Fibroblast of lung (primary cell): Measurements from ENCODE around the gene RABGAP1L. TPM values are rescaled to one million over a fixed set of nuclear protein-coding genes. Genes with fewer than 3 reads are reported as not detected.
"Not testable (repeated sequence)": the region's sequence is repeated elsewhere in the genome, so short reads cannot be mapped to it uniquely, and the experiment has no call there.

Source experiments
- DNase-seq, 2 donors: peaks; one replicate each; pipeline versions ENCODE4 v3.0.0 to v3.0.0-alpha.2; 2010; ENCODE audit warnings: low read depth in 2 of 2
- H2AFZ ChIP-seq: 2 replicates; pipeline ENCODE4 v1.5.1; 2012; ENCODE audit warnings: low read length, control low read depth, inconsistent platforms
- H3K27ac ChIP-seq: 2 replicates; pipeline ENCODE4 v1.5.1; 2011; ENCODE audit warnings: low read length, control low read depth; ENCODE audit not compliant: insufficient read depth
- H3K27me3 ChIP-seq: 2 replicates; pipeline ENCODE4 v1.5.1; 2011; ENCODE audit warnings: mild to moderate bottlenecking, low read length; ENCODE audit not compliant: control insufficient read depth, insufficient read depth
- H3K36me3 ChIP-seq: 2 replicates; pipeline ENCODE4 v1.5.1; 2011; ENCODE audit warnings: low read length; ENCODE audit not compliant: control insufficient read depth, insufficient read depth
- H3K4me1 ChIP-seq: 2 replicates; pipeline ENCODE4 v1.5.1; 2011; ENCODE audit warnings: low read length; ENCODE audit not compliant: control insufficient read depth, insufficient read depth; ENCODE audit errors: extremely low read depth
- H3K4me2 ChIP-seq: 2 replicates; pipeline ENCODE4 v1.5.1; 2011; ENCODE audit warnings: low read length, control low read depth; ENCODE audit not compliant: insufficient read depth; ENCODE audit errors: extremely low read depth
- H3K4me3 ChIP-seq, 4 experiments: fragments of 200-600 bp in 1 of 4; sonication (generic) in 1 of 4; replicated peaks in 1 of 4; 2 replicates each; pipeline ENCODE4 v1.5.1; 2011 to 2016; ENCODE audit warnings: low read length in 4 of 4, low read depth in 3 of 4, mild to moderate bottlenecking in 3 of 4, control low read depth in 2 of 4, inconsistent platforms in 1 of 4, mixed read lengths in 1 of 4; ENCODE audit not compliant: insufficient read depth in 1 of 4; ENCODE audit errors: control extremely low read depth in 1 of 4
- H3K79me2 ChIP-seq: 2 replicates; pipeline ENCODE4 v1.5.1; 2012; ENCODE audit warnings: mild to moderate bottlenecking, low read length, inconsistent platforms; ENCODE audit not compliant: control insufficient read depth, insufficient read depth
- H3K9ac ChIP-seq: 2 replicates; pipeline ENCODE4 v1.5.1; 2011; ENCODE audit warnings: mild to moderate bottlenecking, low read length, control low read depth; ENCODE audit not compliant: insufficient read depth
- H3K9me3 ChIP-seq: 2 replicates; pipeline ENCODE4 v1.5.1; 2012; ENCODE audit warnings: low read depth, low read length; ENCODE audit not compliant: control insufficient read depth, insufficient read depth
- H4K20me1 ChIP-seq: 2 replicates; pipeline ENCODE4 v1.5.1; 2011; ENCODE audit warnings: low read length; ENCODE audit not compliant: control insufficient read depth, insufficient read depth; ENCODE audit errors: extremely low read depth
- CTCF ChIP-seq, 2 donors: IDR thresholded peaks in 1 of 2; conservative IDR thresholded peaks in 1 of 2; 1 replicate in 1 of 2; 2 replicates in 1 of 2; pipeline ENCODE4 v1.5.1; 2011 to 2012; ENCODE audit warnings: low read length in 2 of 2, control low read depth in 1 of 2, inconsistent platforms in 1 of 2, low read depth in 1 of 2, mild to moderate bottlenecking in 1 of 2
- EZH2 ChIP-seq: IDR thresholded peaks from 2 replicates; pipeline ENCODE4 v1.5.1; 2012; ENCODE audit warnings: low read length, control low read depth, mild to moderate bottlenecking; ENCODE audit errors: missing control alignments
- polyA plus RNA-seq, 2 donors: library from polyadenylated mRNA; depleted of rRNA in 1 of 2; stranded (reverse) in 1 of 2; unstranded in 1 of 2; fragments of >200 nt; gene quantifications; 2 replicates each; pipeline ENCODE4 v1.2.1, GENCODE V29; 2011 to 2012; ENCODE audit warnings: missing spikeins in 1 of 2
- total RNA-seq: library from RNA; depleted of rRNA; stranded (reverse); fragments of >200 nt; gene quantifications from 2 replicates; pipeline ENCODE4 v1.2.1, GENCODE V29; 2014

Gene RABGAP1L
- total and polyA plus RNA-seq, 2 donors (not counting 1 experiment from before 2014, with no cell fraction given), result 33.8 to 36.5 TPM

- no peak for DNase-seq
- H3K9me3 ChIP-seq, result no peaks in the 10 kb centered on the region
- H3K36me3 ChIP-seq, result no peaks in the 10 kb centered on the region
- H3K27ac ChIP-seq, result no peak overlapping the region
- no peaks in the 10 kb centered on the region for H3K79me2 ChIP-seq
- no peak overlapping the region for H3K9ac ChIP-seq
- H2AFZ ChIP-seq, result no peak overlapping the region
- H3K27me3 ChIP-seq, result no peaks in the 10 kb centered on the region
- no peak overlapping the region for H3K4me3 ChIP-seq
- TF ChIP-seq EZH2 (no peak), CTCF (conservative IDR thresholded peaks at IDR 0.05 in 1 of 2, IDR thresholded peaks at IDR 0.05 in 1 of 2; ENCODE audit: low read depth in 1 of 2, low read length in 2 of 2) (no peak)
- H3K4me2 ChIP-seq, result no peak overlapping the region
- H3K4me1 ChIP-seq, result no peaks in the 10 kb centered on the region
- H4K20me1 ChIP-seq, result no peaks in the 10 kb centered on the region
Observed at GRCh38 chr1:174333437-174333836, 174.1 kb downstream of the RABGAP1L start.

GRCh38 chr1:174337000-174337681 is 177.8 kb downstream of the RABGAP1L start:
- no peaks in the 10 kb centered on the region for H3K36me3 ChIP-seq
- H3K4me2 ChIP-seq, result no peak overlapping the region
- no peaks in the 10 kb centered on the region for H4K20me1 ChIP-seq
- no peaks in the 10 kb centered on the region for H3K4me1 ChIP-seq
- no peak overlapping the region for H3K4me3 ChIP-seq
- no peak overlapping the region for H3K9ac ChIP-seq
- no peaks in the 10 kb centered on the region for H3K79me2 ChIP-seq
- H3K9me3 ChIP-seq, result no peaks in the 10 kb centered on the region
- H2AFZ ChIP-seq, result no peak overlapping the region
- no peak for TF ChIP-seq CTCF (conservative IDR thresholded peaks at IDR 0.05 in 1 of 2, IDR thresholded peaks at IDR 0.05 in 1 of 2; ENCODE audit: low read depth in 1 of 2, low read length in 2 of 2)
- H3K27me3 ChIP-seq, result no peaks in the 10 kb centered on the region
- H3K27ac ChIP-seq, result no peak overlapping the region
- DNase-seq, result no peak

GRCh38 chr1:174340404-174340803 is 181.1 kb downstream of the RABGAP1L start:
- not testable (repeated sequence) for H3K4me2 ChIP-seq, H3K36me3 ChIP-seq, H3K27me3 ChIP-seq, H4K20me1 ChIP-seq, DNase-seq, H3K4me1 ChIP-seq, H3K79me2 ChIP-seq, H3K9me3 ChIP-seq, H3K27ac ChIP-seq, H3K9ac ChIP-seq, H3K4me3 ChIP-seq, H2AFZ ChIP-seq
